ENCODE measurements around the gene MX2.
"Not testable (repeated sequence)": the region's sequence is repeated elsewhere in the genome, so short reads cannot be mapped to it uniquely, and the experiment has no call there.

Gene MX2, protein sequence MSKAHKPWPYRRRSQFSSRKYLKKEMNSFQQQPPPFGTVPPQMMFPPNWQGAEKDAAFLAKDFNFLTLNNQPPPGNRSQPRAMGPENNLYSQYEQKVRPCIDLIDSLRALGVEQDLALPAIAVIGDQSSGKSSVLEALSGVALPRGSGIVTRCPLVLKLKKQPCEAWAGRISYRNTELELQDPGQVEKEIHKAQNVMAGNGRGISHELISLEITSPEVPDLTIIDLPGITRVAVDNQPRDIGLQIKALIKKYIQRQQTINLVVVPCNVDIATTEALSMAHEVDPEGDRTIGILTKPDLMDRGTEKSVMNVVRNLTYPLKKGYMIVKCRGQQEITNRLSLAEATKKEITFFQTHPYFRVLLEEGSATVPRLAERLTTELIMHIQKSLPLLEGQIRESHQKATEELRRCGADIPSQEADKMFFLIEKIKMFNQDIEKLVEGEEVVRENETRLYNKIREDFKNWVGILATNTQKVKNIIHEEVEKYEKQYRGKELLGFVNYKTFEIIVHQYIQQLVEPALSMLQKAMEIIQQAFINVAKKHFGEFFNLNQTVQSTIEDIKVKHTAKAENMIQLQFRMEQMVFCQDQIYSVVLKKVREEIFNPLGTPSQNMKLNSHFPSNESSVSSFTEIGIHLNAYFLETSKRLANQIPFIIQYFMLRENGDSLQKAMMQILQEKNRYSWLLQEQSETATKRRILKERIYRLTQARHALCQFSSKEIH

DNA sequence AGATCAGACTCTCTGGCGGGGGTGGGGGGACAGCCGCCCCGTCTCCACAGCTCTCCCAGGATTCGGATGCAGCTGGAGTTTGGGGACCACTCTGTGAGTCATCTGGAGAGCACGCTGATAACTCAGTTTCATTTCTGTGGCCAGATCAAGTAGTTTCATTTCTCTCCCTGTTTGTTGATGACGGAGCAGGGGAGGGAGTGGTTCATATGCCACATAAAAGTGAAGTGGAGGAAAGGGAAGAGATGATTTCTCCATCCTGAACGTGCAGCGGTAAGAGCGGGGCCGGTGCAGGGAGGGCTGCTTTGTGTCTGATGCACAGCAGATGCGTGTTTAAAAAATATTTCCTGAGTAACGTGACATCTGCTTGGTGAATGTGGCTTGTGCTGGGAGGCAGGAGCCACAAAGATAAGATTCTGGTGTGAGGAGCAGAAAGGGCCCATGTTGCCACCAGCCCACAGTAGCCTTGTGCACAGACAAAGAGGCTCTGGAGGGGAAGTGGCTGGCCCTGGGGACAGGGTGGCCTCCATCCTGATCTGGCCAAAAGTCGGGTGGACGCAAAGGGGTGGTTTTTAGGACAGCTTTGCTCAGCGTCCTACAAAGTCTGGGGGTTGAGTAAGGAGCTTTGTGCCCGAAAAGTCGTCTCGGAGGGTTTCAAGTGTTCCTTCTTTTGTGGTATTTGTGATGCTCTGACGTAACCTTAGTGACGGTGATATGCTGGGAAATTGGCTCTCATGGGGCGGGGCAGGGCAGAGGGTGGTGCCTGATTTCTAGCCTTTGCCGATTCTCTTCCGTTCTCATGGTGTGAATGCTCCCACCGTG lies at the start of gene MX2:
Gene MX2, plus strand, starts transcription at position 242 of the 819 bp plus-strand sequence. CDS start 14,880 bp downstream, outside the sequence.
- DNase-seq (ENCODE audit: low read depth in 3 of 3, low spot score in 1 of 3), result peak; percentile 34 to 61 (median 59)

DNA sequence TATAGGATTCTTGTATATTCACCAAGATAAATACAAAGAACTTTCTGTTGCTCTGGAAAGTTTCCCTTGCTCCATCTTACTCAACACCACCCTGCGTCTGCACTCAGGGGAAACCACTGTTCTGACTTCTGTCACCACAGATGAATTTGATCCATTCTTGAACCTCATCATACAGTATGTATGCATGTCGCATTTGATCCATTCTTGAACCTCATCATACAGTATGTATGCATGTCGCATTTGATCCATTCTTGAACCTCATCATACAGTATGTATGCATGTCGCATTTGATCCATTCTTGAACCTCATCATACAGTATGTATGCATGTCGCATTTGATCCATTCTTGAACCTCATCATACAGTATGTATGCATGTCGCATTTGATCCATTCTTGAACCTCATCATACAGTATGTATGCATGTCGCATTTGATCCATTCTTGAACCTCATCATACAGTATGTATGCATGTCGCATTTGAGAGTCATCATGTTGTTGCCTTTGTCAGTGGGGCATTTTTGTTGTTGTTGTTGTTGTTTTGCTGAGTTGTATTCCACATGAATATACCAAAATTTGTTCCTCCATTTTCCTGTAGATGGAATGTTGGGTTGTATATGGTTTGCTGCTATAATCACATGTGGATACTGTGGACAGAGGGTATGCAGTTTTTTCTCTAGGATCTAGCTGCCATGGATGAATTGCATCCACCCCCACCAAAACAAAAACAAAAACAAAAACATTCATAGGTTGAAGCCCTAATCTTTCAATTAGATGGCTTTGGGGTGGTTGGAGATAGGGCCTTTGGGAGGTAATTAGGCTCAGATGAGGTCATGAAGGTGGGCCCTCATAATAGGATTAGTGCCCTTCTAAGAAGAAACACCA lies 48.3 kb upstream of the MX2 start:
- not testable (repeated sequence) for DNase-seq (ENCODE audit: low read depth in 3 of 3, low spot score in 1 of 3)

DNA sequence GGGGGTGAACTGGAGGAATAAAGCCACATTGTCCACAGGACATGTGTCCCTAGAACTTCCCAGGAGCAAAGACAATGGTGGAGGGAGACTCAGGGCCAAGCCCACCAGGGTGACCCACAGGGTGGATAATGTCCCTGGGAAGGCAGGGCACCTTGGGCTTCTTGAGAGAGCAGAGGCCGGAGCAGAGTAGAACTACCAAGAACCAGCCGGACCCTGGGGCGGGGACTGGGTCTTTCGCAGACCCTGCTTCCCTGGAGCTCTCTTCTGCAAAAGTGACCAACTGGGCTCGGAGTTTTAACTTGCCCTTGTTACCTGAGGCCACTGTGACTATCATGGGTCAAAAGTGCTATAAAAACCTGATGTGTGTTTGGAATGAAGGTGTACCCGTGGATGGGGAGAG lies 46.1 kb upstream of the MX2 start:
- no peak for DNase-seq (ENCODE audit: low read depth in 3 of 3, low spot score in 1 of 3)

DNA sequence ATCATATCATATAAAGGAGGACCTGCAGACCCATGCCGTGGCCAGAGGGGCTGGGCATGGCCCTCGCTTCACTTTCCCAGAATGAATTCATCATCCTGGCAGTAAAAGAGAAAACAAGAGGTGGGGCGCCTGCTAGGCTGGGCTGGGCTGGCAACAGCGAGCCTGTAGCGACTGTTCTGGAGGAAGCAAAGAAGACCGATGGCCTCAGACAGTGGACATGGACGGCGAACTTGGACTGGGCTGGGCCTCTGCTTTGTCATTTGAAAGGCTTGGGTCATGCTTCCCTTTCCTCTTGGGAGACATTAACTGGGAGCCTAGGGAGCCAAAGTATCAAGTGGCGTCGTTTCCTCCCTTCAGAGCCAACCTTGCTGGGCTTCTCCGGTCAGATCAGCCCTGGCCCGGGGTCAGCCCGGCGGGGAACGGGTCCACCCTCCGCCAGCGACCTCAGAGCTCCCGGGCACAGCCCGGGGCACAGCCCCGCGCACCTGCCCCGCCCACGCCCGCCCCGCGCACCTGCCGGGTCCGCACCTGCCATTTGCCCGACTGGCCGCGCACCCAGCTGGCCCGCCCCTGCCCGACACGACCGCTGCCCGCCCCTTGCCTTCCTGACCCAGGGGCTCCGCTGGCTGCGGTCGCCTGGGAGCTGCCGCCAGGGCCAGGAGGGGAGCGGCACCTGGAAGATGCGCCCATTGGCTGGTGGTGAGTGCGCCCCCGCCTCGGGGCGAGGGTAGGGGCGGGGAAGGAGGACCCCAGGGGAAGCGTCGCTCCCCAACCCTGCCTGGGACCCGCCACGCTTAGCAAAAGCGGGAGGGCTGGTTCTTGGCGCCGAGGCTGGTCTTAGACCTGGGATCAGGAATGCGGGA lies 45.4 kb upstream of the MX2 start, which contains the start of gene FAM3B:
Gene FAM3B, plus strand, starts transcription at position 602 of the 863 bp plus-strand sequence. Its CDS starts 79 bp downstream, at position 681.
- no peak for DNase-seq (ENCODE audit: low read depth in 3 of 3, low spot score in 1 of 3)

DNA sequence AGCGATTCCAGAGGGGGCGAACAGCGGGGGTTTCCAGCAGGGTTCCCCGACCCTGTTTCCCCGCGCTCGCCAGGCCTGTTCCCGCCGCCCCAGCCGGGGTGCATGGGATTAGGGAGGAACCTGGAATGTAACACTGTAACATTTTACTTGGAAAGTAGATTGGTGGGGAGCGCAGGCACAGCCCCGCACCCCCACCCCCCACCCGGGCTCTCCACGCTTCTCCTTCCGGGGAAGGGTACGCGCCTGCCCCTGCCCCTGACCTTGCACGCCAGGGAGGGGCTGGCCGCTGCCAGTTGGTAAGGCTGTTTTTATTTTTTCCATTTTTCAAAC lies 44.8 kb upstream of the MX2 start:
- no peak for DNase-seq (ENCODE audit: low read depth in 3 of 3, low spot score in 1 of 3)

DNA sequence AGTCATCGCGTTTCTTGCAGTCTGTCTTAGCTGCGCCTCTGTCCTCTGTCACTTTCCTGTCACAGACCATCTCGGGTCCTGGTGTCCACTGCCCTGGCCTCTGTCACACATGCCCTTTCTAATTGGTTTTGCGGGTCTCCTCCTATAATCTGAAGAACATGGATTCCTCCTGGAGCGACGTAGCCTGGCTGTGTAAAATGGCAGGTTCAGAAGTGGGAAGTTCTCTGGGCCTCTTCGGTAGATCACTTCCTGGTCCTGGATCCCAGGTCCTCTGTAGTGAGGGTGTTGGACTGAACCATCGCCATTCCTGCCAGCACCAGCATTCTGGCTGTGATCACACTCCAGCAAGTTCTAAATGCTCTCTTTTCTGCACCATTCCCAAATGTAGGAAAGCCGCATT lies 44.4 kb upstream of the MX2 start:
- no peak for DNase-seq (ENCODE audit: low read depth in 3 of 3, low spot score in 1 of 3)

DNA sequence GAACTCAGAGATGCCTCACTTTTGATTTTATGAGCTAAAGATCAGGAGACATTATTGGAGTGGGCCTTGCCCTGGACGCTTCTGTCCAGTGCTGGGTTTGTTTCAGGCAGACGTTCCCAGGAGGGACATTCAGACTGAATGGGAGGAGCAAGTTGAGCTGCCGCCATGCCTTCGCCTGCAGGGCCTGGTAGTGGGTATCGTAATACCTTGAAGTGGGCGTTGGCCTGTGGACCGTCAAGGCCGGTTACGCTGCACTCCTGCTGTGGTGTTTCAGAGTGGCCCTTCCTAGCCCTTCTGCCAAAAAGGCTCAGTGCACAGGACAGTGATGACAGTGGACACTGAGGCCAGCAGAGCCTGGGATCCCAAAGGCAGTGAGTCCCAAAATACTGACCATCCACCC lies 43.6 kb upstream of the MX2 start:
- DNase-seq (ENCODE audit: low read depth in 3 of 3, low spot score in 1 of 3), result no peak

DNA sequence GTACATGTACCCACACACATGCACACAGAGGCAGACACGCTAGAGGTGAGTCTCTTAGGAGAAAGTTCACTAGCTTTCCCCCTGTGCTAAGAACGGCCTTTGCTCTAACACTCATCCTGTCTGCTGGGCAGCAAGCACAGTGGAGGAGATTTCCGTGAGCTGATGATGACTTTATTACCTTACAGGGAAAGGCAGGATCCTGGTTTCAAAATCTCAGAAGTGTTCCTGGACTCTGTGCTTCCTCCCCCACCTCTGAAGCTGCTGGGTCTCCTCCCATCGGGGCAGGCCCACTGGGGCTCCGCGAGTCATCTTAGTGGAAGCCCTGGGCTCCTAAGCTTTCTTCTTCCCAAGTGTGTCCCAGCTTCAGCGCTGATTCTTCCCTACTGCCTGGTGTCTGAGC lies 42.6 kb upstream of the MX2 start:
- DNase-seq (ENCODE audit: low read depth in 3 of 3, low spot score in 1 of 3), result no peak

DNA sequence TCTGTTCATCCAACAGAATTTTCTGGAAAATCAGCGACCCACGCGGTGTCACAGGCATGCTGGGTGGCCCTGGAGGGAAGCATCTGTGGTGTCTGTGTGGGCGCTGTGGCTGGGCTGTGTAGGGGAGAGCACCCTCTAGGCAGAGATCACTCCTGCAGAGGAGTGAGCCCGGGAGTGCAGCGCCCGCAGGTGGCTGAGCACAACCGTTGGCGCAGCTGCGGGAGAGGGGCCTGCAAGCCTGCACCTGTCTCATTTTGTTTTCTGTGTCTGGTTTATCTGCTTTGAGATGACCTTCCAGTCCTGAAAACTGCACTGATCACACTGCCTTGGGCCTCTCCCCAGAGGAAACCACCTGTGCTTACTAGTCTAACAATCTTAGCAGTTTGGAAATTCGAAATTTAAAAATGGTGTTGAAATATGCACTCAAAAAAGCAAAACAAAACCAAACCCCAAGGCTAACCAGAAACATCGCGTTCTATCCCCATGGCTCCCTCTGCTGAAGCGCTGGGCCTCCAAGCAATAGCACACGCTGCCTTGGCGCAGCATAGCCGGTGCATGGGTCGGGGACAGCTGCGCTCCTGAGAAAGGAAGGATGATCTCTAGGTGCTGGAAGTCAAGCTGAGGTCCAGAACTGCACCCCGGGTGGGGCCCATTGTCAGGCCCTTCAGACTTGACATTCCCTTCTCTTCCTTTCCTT lies 40.5 kb upstream of the MX2 start:
- DNase-seq (ENCODE audit: low read depth in 3 of 3, low spot score in 1 of 3), result no peak

DNA sequence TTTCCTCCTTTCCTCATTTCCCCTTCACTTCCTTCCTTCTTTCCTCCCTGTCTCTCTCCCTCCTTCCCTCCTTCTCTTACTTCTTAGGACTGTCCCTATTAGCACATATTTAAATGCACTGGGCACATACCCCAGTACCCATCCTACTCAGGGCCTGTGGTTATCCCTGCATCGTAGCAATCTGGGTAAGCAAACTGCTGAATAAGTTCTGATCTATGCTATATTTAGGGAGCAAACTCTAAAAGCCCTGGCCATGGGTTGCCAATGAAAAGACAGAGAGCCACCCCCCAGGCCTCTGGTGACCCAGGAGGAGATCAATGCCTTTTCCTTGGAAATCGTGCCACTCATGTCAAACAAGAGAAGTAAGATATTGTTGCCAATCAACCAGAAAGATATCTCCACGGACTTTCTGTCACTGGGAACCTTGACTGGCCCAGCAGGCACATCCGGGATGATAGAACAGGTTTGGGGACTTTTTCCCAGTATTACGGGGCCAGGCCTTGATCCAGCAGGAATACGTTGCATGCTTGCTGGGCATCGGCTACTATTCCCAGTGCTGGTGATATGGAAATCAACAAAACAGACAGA lies 39.8 kb upstream of the MX2 start:
- no peak for DNase-seq (ENCODE audit: low read depth in 3 of 3, low spot score in 1 of 3)

DNA sequence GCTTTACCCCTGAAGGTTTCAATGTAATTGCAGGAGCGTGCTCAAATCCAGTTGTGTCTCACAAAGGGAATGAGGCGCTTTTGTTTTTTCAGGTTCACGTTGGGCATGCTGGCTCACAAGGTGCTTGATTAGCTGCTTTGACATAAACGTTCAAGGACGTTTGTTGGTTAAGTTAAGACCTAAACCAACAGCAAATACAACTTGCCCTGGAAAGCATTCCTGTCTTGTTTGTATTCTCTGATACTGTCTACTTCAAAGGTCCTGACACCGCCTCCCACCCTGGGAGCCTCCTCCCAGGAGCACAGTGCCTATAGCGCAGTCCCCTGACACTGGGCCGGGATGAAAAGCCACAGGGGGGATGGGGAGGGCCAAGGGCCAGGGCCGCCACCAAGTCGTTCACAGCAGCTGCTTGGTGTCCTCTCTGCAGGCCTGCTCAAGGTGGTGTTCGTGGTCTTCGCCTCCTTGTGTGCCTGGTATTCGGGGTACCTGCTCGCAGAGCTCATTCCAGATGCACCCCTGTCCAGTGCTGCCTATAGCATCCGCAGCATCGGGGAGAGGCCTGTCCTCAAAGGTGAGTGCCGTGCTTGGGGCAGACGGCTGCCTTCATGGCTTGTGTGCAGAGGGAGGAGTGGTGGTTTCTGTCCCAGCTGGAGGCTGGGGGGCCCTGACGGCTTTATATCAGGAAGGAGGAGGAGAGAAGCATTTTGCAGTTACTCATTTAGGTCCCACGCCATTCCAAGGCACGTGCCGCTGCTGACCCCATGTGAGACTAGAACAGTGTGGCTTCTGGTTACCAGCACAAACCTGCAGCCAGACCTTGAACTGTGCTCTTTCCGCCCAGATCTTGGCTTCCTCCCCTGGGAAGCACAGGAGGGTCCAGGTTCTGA lies 39.1 kb upstream of the MX2 start:
- no peak for DNase-seq (ENCODE audit: low read depth in 3 of 3, low spot score in 1 of 3)

DNA sequence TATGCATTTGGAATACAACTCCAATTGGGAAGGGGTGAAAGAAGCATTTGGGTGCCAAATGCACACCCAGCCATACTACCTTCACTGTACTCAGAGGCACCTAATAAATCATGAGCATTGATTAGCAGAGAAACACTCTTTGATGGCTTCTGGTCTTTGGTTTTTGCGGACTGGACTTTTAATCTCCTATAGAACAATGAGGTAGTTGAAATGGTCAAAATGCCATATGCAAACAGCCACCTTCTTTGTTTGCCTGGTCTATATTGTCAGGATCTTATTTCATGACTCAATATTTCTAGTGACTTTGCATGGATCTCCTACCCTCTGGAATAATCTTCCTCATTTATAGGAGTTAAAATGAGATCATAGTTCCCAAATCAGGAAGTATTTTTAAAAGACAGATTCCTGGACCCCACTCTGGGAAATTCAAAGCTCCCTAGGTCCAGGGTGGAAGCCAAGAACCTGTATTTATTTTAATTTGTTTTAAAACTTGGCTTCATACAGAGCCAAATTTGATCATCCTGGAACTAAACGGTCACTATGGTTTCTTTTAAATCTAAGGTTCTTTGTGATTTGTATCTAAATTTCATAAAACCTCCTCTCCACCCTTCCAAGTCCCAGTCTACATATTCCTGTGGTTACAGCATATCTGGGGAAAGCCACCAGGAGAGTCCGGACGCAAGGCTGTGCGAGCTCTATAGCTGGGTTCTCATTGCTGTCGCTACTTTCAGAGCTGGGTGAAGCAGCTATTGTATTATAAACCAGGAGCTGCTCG lies 36.5 kb upstream of the MX2 start:
- DNase-seq (ENCODE audit: low read depth in 3 of 3, low spot score in 1 of 3), result no peak

DNA sequence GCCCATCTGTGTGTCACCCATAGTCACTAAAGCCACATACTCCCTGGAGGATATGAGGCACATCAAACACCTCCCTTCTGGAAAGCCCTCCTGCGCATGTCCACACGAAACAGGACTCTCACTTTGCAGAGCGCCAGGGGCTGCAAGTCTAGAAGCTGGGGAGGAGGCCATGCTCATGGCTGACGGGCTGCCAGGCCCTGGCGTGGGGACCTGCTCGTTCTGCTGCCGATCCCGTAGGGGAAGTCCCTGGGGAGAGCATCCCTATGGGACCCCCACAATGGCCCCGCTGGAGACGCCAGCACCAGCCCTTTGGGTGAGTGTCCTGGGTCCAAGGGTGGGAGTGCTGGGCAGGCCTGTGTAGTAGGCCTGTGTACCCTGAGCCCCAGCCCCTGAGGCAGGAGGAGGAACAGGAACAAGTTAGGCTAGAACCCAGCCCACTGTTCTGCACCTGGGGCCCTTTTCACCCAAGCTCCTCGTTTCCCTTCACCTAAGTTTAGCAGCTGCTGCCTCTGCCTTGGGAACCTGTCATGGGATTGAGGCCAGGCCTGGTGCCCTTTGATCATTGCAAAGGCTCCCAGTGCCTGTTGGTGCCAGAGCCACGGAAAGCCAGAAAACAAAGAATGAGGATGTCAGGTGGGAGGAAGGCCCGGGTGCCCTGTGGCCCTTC lies 35.3 kb upstream of the MX2 start:
- no peak for DNase-seq (ENCODE audit: low read depth in 3 of 3, low spot score in 1 of 3)

DNA sequence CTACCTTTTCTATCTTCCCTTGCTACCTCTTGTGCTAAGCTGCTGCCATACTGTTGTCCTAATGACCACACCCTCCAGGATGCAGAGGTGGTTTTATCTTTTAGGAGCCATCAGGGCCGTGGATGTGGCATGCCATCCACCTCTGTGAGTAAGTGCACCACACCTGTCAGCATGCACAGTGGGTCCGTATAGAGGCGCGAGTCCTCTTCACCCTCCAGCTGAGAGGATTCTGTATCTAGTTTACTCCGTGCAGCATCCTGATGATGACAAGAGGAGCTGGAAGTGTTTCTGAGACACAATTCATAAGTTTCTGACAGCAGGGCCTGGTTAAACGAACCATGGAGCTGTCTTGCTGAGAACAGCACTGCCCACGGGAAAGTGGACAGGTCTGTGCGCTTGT lies 34.1 kb upstream of the MX2 start:
- no peak for DNase-seq (ENCODE audit: low read depth in 3 of 3, low spot score in 1 of 3)

DNA sequence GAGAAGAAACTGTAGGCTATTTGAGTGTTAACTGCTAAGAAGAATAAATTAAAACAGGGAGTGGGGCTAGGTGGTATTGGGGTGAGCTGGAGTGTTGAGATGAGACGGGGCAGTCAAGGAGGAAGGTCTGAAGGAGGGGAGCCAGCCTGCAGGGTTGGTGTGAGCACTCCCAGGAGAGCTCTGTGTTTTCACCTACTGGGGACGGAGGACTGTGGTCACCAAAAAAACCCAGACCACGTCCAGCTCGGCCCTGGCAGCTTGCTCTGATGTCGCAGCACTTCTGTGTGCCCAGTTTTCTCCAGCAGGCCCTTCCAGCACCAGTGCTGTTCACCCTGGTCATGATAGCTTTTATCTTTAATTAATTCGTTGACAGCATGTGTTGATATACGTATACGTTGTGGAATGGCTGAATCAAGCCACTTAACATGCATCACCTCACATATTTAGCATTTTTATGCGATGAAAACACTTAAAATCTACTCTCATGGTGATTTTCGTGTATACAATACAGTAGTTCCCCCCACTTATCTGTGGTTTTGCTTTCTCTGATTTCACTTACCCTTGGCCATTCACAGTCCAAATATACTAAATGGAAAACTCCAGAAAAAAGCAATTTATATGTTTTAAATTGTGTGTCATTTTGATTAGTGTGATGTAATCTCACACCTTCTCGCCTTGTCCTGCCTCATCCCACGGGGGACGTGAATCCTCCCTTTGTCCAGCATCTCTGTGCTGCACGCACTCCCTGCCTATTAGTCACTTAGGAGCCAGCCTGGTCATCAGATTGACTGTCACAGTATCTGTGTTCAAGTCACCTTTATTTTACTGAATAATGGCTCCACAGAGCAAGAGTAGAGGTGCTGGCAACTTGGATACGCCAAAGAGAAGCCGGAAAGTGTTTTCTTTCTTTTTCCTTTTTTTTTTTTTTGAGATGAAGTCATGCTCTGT lies 32.9 kb upstream of the MX2 start:
- DNase-seq (ENCODE audit: low read depth in 3 of 3, low spot score in 1 of 3), result no peak
